Esophagus (tissue), 2 donors: ENCODE measurements around the gene ELF5. TPM values are rescaled to one million over a fixed set of nuclear protein-coding genes. Genes with fewer than 3 reads are reported as not detected.

Source experiments
- H3K27ac ChIP-seq, 2 donors: one replicate each; pipeline ENCODE4 v1.5.1; 2013; ENCODE audit warnings: low read depth in 2 of 2, mild to moderate bottlenecking in 2 of 2, inconsistent platforms in 1 of 2, low read length in 1 of 2, moderate library complexity in 1 of 2
- H3K27me3 ChIP-seq, 2 donors: one replicate each; pipeline ENCODE4 v1.6.1; 2013; ENCODE audit warnings: low read length in 2 of 2, control low read depth in 1 of 2, mild to moderate bottlenecking in 1 of 2; ENCODE audit not compliant: insufficient read depth in 2 of 2, control insufficient read depth in 1 of 2
- H3K36me3 ChIP-seq, 2 donors: one replicate each; pipeline ENCODE4 v1.6.1; 2013; ENCODE audit warnings: low read length in 1 of 2; ENCODE audit not compliant: control insufficient read depth in 2 of 2, insufficient read depth in 2 of 2
- H3K4me1 ChIP-seq, 2 donors: one replicate each; pipeline ENCODE4 v1.6.1; 2013; ENCODE audit warnings: low read length in 1 of 2; ENCODE audit not compliant: control insufficient read depth in 2 of 2, insufficient read depth in 2 of 2
- H3K4me3 ChIP-seq, 2 donors: one replicate each; pipeline ENCODE4 v1.5.1; 2013; ENCODE audit warnings: low read length in 2 of 2, mild to moderate bottlenecking in 2 of 2, low read depth in 1 of 2, moderate library complexity in 1 of 2
- H3K9me3 ChIP-seq, 2 donors: one replicate each; pipeline ENCODE4 v1.6.1; 2013; ENCODE audit warnings: mild to moderate bottlenecking in 2 of 2, low read depth in 1 of 2, low read length in 1 of 2, moderate library complexity in 1 of 2; ENCODE audit not compliant: control insufficient read depth in 2 of 2, insufficient read depth in 1 of 2
- WGBS, 2 donors: extraction: QIAGEN DNeasy Blood & Tissue Kit; methylation state at CpG; one replicate each; pipeline ENCODE4 v1.1.7; 2013; 5-methylcytosine and 5-hydroxymethylcytosine counted together
- polyA plus RNA-seq, 2 donors: library from polyadenylated mRNA; stranded (reverse); fragments of 200-250 nt; gene quantifications; one replicate each; pipeline ENCODE4 v1.2.3, GENCODE V29; 2013
- donor health status: healthy with polysubstance abuse.
- donor health status: Bipolar disorder and iron deficiency.

Gene ELF5
- polyA plus RNA-seq, 2 donors, result 0.41 to 0.47 TPM

DNA sequence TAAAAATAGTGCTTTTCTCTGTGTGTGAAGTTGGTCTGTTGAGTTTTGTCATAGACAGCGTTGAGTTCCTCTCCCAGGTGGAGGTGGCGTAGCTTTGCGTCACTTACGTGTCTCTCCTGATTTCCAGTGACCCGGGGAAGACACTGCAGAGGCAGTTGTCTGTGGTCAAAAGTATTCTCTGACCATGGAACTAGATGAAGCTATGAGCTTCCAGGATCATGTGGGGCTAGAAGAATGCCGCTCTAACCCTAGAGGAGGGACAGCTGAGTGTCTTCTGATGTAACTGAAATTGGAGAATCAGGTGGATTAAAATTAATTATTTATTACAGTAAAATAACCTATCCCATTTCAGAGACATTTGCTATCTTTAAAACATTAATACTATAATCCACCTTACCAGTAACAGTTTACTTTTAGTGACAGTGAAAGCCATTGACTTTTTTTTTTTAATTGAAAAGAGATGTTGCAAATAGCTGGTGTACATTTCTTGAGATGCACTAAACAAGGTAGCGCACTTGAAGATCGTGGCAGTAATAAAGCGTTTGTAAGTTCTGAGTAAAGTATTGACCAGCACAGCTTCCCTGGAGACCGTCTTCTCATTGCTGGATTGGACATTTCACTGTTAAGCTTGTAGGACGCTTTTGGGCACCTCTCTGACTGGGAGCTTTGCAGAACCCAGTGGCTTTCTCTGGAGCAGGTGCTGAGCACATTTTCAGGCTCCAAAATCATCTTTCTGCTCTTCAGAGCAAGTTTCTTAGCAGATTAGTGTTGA, 65.2 kb downstream of the ELF5 start:
- Histone ChIP-seq H3K9me3 (no peaks in the 10 kb centered on the region), H3K4me1 (no peaks in the 10 kb centered on the region), H3K4me3 (no peak overlapping the region), H3K27ac (no peak overlapping the region), H3K27me3 (no peaks in the 10 kb centered on the region), H3K36me3 (peaks cover 0 to 7% of the 10 kb centered on the region in 2 donors)
- 87 to 95% methylated on average over 11 of the region's 11 CpGs for whole genome bisulfite sequencing, 2 donors

DNA sequence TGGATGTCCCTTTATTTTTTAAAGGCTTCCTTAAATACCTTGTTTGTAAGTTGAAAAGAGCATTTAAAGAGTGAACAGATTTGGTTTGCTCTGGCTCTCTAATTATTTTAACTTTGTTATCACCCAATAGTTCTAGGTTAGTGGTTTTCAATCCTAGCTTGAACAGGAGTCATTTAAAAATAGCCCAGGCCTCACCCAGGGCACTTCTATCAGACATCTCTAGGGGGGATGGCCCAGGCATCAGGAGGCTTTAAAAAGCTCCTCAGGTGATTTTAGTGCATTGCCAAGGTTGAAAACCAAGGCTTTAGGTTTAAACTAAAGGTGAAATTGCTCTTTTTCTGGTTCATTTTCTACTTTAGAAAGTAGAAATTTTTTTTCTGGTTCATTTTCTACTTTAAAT, 66.5 kb downstream of the ELF5 start:
- Histone ChIP-seq H3K9me3 (no peaks in the 10 kb centered on the region), H3K4me3 (no peak overlapping the region), H3K27ac (no peak overlapping the region), H3K27me3 (no peaks in the 10 kb centered on the region), H3K4me1 (no peaks in the 10 kb centered on the region), H3K36me3 (peaks cover 0 to 3% of the 10 kb centered on the region in 2 donors)

DNA sequence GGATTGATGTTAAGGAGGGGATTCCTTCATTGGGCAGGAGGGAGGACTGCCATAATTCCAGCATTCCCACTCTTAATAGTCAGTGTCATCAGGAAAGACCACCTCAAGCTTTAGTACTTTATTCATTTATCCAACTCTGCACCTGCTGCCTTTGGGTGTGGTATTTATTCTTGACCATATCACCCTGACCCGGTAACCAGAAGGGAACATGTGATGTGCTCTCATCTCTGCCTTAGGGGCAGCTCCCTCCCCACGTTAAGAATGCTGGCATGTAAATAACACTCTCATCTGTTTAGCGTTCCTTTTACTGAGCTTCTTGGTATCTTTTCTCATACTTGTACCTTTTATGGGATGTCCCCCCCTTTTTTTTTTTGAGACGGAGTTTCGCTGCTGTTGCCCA, 67.2 kb downstream of the ELF5 start:
- H3K4me3 ChIP-seq, result no peak overlapping the region

DNA sequence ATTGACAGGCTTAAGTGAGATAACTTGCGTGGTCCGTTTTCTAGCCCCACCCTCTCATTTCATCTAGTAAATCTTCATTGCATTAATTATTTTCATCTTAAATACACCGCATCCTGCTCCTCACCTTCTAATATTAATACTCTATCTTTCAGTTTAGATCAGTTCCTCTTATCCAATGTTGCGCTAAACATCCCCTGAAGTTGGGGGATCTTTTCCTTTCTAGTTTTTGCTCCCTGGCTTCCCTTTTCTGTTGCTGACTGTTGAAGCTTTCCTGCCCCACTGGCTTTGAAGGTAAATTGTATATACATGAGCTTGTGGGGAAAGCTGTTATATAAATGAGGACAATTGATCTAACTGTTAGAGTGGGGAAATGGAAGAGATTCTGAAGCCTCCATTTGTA, 67.6 kb downstream of the ELF5 start:
- Histone ChIP-seq H3K27me3 (no peaks in the 10 kb centered on the region), H3K4me1 (no peaks in the 10 kb centered on the region), H3K27ac (no peak overlapping the region), H3K4me3 (no peak overlapping the region), H3K9me3 (no peaks in the 10 kb centered on the region), H3K36me3 (no peaks in the 10 kb centered on the region)
- WGBS, 2 donors, result 72 to 85% methylated on average over 4 of the region's 4 CpGs

More for the DNA sequence above, 67.2 kb downstream of the ELF5 start:
- H3K36me3 ChIP-seq, result no peaks in the 10 kb centered on the region
- no peaks in the 10 kb centered on the region for H3K9me3 ChIP-seq
- no peaks in the 10 kb centered on the region for H3K27me3 ChIP-seq
- no peak overlapping the region for H3K27ac ChIP-seq
- WGBS, 2 donors, result 77 to 81% methylated on average over 5 of the region's 5 CpGs
- H3K4me1 ChIP-seq, result no peaks in the 10 kb centered on the region

DNA sequence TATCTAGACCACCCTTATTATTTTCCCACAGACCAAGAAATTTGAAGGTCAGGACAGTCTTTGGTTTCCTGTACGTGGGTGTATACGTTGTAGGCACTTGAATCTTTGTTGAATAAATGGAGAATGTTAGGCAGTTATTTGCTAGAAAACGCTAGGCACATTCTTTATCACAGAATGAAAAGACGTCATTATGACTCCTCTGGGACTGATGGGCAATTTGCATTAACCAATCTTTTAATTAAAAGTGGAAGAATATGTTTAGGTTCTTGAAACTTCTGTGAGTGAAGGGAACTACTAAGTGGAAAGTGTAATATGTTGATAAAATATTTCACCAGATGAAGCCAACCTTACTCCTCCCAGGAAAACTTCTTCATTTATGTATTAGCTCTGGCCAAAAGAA, 69.2 kb downstream of the ELF5 start:
- WGBS, 2 donors, result 78 to 84% methylated on average over 4 of the region's 4 CpGs
- H3K9me3 ChIP-seq, result no peaks in the 10 kb centered on the region
- H3K27ac ChIP-seq, result no peak overlapping the region
- H3K4me1 ChIP-seq, result peaks cover 2 to 6% of the 10 kb centered on the region in 2 donors
- H3K4me3 ChIP-seq, result no peak overlapping the region
- no peaks in the 10 kb centered on the region for H3K27me3 ChIP-seq
- H3K36me3 ChIP-seq, result no peaks in the 10 kb centered on the region

DNA sequence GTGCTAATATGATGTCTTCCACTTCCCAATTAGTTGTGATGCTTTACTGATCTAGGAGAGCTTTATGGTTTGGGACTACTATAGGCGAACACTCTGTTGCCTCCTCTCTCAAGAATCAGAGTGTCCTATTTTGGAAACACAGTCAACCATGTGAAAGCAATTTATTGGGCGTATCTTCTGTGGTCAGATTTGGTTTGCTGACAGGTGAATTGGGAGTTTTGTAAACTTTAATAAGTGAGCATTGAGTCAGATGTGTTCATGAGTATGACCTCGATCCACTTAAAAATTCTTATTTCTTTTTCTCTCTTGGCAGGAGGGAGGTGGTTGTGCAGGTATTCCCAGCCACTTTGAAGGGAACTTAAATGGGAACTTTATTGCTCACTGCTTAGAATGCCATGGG, 70.5 kb downstream of the ELF5 start:
- Histone ChIP-seq H3K4me1 (peaks cover 2 to 6% of the 10 kb centered on the region in 2 donors), H3K27ac (no peak overlapping the region), H3K9me3 (no peaks in the 10 kb centered on the region), H3K27me3 (no peaks in the 10 kb centered on the region), H3K36me3 (no peaks in the 10 kb centered on the region), H3K4me3 (no peak overlapping the region)
- WGBS, 2 donors, result 75 to 84% methylated on average over 3 of the region's 3 CpGs

DNA sequence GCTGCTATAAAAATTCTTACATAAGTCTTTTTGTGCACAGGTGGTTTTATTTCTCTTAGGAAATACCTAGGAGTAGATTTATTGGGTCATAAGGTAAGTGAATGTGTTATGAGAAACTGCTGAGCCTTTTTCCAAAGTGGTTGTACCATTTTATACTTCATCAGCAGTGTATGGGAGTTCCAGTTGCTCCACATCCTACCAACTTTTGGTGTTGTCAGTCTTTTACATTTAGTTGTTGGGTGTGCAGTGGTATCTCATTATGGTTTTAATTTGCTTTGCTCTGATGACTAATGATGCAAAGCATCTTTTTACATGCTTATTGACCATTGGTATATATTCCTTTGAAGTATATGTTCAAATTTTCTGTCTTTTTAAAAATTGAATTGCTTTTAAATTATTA, 71.8 kb downstream of the ELF5 start:
- Histone ChIP-seq H3K27ac (no peak overlapping the region), H3K4me3 (no peak overlapping the region), H3K4me1 (peaks cover 2 to 6% of the 10 kb centered on the region in 2 donors), H3K9me3 (no peaks in the 10 kb centered on the region), H3K36me3 (no peaks in the 10 kb centered on the region), H3K27me3 (no peaks in the 10 kb centered on the region)

DNA sequence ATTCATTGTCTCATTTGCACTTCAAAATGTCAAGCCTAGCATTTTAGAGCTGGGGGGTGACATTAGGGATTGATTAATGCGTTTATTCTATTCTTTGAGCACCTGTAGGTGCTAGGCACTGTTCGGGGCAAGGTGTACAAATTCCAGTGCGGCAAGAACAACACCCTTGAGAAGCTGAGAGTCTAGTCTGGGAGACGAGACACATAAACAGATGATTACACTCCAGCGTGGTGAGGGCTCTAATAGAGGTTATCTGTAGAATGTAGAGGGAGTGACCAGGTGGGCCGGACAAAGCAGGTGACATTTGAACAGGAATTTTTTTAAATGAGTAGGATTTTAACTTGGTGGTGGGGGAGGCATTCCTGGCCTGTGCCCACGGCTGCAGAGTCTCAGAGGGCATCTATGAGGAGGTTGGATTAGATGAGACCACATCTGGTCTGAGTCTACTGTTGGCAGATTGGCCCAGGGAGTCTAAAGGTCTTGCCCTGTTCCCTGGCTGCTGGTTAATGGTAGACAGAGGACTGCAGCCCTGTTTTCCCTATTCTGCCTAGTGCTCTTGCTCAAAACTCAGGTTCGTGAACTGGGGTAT, 73.9 kb downstream of the ELF5 start:
- peaks cover 2 to 6% of the 10 kb centered on the region in 2 donors for H3K4me1 ChIP-seq
- H3K36me3 ChIP-seq, result no peaks in the 10 kb centered on the region
- peak overlapping the region; percentile 87 to 93 for H3K4me3 ChIP-seq
- WGBS, 2 donors, result 25 to 29% methylated on average over 8 of the region's 8 CpGs
- H3K27ac ChIP-seq, result peak overlapping the region in 1 of 2 donors; percentile 53
- H3K27me3 ChIP-seq, result no peaks in the 10 kb centered on the region
- H3K9me3 ChIP-seq, result no peaks in the 10 kb centered on the region

DNA sequence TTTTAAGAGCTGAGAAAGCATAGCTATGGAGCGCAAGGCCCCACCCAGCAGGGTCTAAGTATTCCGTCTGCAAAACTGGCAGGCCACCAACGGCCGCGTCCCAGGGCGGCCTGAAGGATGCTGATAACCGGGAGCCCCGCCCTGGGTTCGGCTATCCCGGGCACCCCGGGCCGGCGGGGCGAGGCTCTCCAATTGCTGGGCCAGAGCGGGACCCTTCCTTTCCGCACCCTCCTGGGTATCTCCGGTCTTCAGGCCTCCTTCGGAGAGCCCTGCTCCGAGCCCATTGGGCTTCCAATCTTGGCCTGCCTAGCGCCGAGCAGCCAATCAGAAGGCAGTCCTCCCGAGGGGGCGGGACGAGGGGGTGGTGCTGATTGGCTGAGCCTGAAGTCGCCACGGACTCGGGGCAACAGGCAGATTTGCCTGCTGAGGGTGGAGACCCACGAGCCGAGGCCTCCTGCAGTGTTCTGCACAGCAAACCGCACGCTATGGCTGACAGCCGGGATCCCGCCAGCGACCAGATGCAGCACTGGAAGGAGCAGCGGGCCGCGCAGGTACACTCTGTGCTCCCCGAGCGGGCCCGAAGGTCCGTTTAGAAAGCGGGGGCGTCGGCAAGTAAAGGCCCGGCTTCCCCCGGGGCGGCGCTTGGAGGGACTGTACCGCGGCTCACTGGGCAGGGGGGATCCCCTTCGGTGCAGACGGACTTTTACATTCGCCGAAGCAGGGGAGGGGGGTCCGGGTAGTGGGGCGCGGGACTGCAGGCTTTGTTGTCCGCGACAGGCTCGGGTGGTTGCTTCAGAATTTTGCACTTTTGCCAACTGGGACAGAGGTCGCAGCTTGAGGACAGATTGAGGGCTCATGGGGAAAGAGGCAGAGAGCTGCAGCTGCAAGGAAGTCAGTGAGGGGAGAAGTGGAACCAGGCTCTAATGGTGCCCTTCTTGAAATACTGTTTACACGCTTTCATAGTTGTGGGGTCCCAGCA, 74.8 kb downstream of the ELF5 start, which contains the start of gene CAT:
Gene CAT, plus strand, starts transcription at position 406 of the 979 bp plus-strand sequence. Its CDS starts 80 bp downstream, at position 486.
- peak within 1 kb of the TSS; percentile 92 for H3K27ac ChIP-seq
- H3K4me1 ChIP-seq, result peaks cover 2 to 6% of the 10 kb centered on the region in 2 donors
- H3K4me3 ChIP-seq, result peak within 1 kb of the TSS; percentile 87 to 93
- no peaks in the 10 kb centered on the region for H3K36me3 ChIP-seq
- H3K9me3 ChIP-seq, result no peaks in the 10 kb centered on the region
- 0 to 1% methylated on average over 61 to 62 of the region's 62 CpGs for WGBS, 2 donors
- H3K27me3 ChIP-seq, result no peaks in the 10 kb centered on the region
